ENCODE measurements around the gene SLC2A14.

The SLC2A14 gene

GRCh38 chr12:7859552-7859951 is 13.2 kb downstream of the SLC2A14 start:
- Histone ChIP-seq H4K20me1 (ENCODE audit: insufficient read depth, low read length) (no peaks in the 10 kb centered on the region), H2AFZ (ENCODE audit: low read length) (no peak overlapping the region), H3K27ac (ENCODE audit: low read depth, low read length, poor library complexity, severe bottlenecking) (no peak overlapping the region), H3K9ac (ENCODE audit: low read length) (no peak overlapping the region), H3F3A (ENCODE audit: insufficient read depth, low read length) (no peaks in the 10 kb centered on the region), H3K4me1 (ENCODE audit: insufficient read depth, low read length, severe bottlenecking) (no peaks in the 10 kb centered on the region), H3K9me2 (ENCODE audit: low read depth, low read length) (no peaks in the 10 kb centered on the region), H3K36me3 (ENCODE audit: insufficient read depth, low read length) (no peaks in the 10 kb centered on the region), H3K79me2 (ENCODE audit: insufficient read depth, low read length) (no peaks in the 10 kb centered on the region), H3K4me3 (ENCODE audit: low read depth, low read length, poor library complexity, severe bottlenecking) (no peak overlapping the region), H3K4me2 (ENCODE audit: low read length) (no peak overlapping the region), H3K9me3 (ENCODE audit: low read length) (no peaks in the 10 kb centered on the region), H3K27me3 (ENCODE audit: insufficient read depth, low read length) (no peaks in the 10 kb centered on the region)
- TF ChIP-seq CTCF (IDR thresholded peaks at IDR 0.05; ENCODE audit: low read length) (no peak), EZH2 (IDR thresholded peaks at IDR 0.05; ENCODE audit: borderline replicate concordance, low read length) (no peak)

- TF ChIP-seq CTCF (IDR thresholded peaks at IDR 0.05; ENCODE audit: low read length), result no peak
- TF ChIP-seq EZH2 (IDR thresholded peaks at IDR 0.05; ENCODE audit: borderline replicate concordance, low read length), result no peak
- H3K79me2 ChIP-seq (ENCODE audit: insufficient read depth, low read length), result no peaks in the 10 kb centered on the region
- H3K9me3 ChIP-seq (ENCODE audit: low read length), result no peaks in the 10 kb centered on the region
- no peak overlapping the region for H2AFZ ChIP-seq (ENCODE audit: low read length)
- H3K4me2 ChIP-seq (ENCODE audit: low read length), result no peak overlapping the region
- H3K36me3 ChIP-seq (ENCODE audit: insufficient read depth, low read length), result no peaks in the 10 kb centered on the region
- H3K9ac ChIP-seq (ENCODE audit: low read length), result no peak overlapping the region
- H3K4me3 ChIP-seq (ENCODE audit: low read depth, low read length, poor library complexity, severe bottlenecking), result no peak overlapping the region
- H3F3A ChIP-seq (ENCODE audit: insufficient read depth, low read length), result no peaks in the 10 kb centered on the region
- H3K4me1 ChIP-seq (ENCODE audit: insufficient read depth, low read length, severe bottlenecking), result no peaks in the 10 kb centered on the region
- no peaks in the 10 kb centered on the region for H3K27me3 ChIP-seq (ENCODE audit: insufficient read depth, low read length)
- H3K27ac ChIP-seq (ENCODE audit: low read depth, low read length, poor library complexity, severe bottlenecking), result no peak overlapping the region
- H3K9me2 ChIP-seq (ENCODE audit: low read depth, low read length), result no peaks in the 10 kb centered on the region
- H4K20me1 ChIP-seq (ENCODE audit: insufficient read depth, low read length), result no peaks in the 10 kb centered on the region
Measured at GRCh38 chr12:7857971-7858370, 14.7 kb downstream of the SLC2A14 start.

GRCh38 chr12:7856516-7856915 is 16.2 kb downstream of the SLC2A14 start:
- no peaks in the 10 kb centered on the region for H3F3A ChIP-seq (ENCODE audit: insufficient read depth, low read length)
- no peaks in the 10 kb centered on the region for H3K9me3 ChIP-seq (ENCODE audit: low read length)
- no peak overlapping the region for H2AFZ ChIP-seq (ENCODE audit: low read length)

More at GRCh38 chr12:7856516-7856915, 16.2 kb downstream of the SLC2A14 start:
- Histone ChIP-seq H3K36me3 (ENCODE audit: insufficient read depth, low read length) (no peaks in the 10 kb centered on the region), H4K20me1 (ENCODE audit: insufficient read depth, low read length) (no peaks in the 10 kb centered on the region), H3K4me3 (ENCODE audit: low read depth, low read length, poor library complexity, severe bottlenecking) (no peak overlapping the region), H3K4me2 (ENCODE audit: low read length) (no peak overlapping the region), H3K9ac (ENCODE audit: low read length) (no peak overlapping the region), H3K4me1 (ENCODE audit: insufficient read depth, low read length, severe bottlenecking) (no peaks in the 10 kb centered on the region), H3K27ac (ENCODE audit: low read depth, low read length, poor library complexity, severe bottlenecking) (no peak overlapping the region), H3K27me3 (ENCODE audit: insufficient read depth, low read length) (no peaks in the 10 kb centered on the region), H3K79me2 (ENCODE audit: insufficient read depth, low read length) (no peaks in the 10 kb centered on the region), H3K9me2 (ENCODE audit: low read depth, low read length) (no peaks in the 10 kb centered on the region)
- TF ChIP-seq EZH2 (IDR thresholded peaks at IDR 0.05; ENCODE audit: borderline replicate concordance, low read length) (no peak), CTCF (IDR thresholded peaks at IDR 0.05; ENCODE audit: low read length) (no peak)

Measured in OCI-LY1 (cell line).